SU-DHL-6 (cell line): ENCODE measurements around the gene RHOBTB3.

Source experiments
- H2AFZ ChIP-seq: fragments of 200-600 bp; sonication (generic); 2 replicates; pipeline ENCODE4 v1.6.1; 2014; ENCODE audit warnings: low read depth, mild to moderate bottlenecking, moderate library complexity, mixed read lengths, antibody characterized with exemption, low read length; ENCODE audit not compliant: severe bottlenecking
- H3F3A ChIP-seq: fragments of 200-600 bp; shearing (Covaris generic); 2 replicates; pipeline ENCODE4 v1.6.0; 2016; ENCODE audit warnings: antibody characterized with exemption, mild to moderate bottlenecking; ENCODE audit not compliant: insufficient read depth
- H3K27ac ChIP-seq: fragments of 200-600 bp; sonication (generic); 2 replicates; pipeline ENCODE4 v1.5.1; 2016; ENCODE audit warnings: low read depth, mild to moderate bottlenecking, low read length, moderate library complexity, mixed read lengths
- H3K27me3 ChIP-seq: fragments of 200-600 bp; sonication (generic), shearing (Covaris generic); 2 replicates; pipeline ENCODE4 v1.6.0; 2014; ENCODE audit warnings: mild to moderate bottlenecking, low read length
- H3K36me3 ChIP-seq: fragments of 200-600 bp; sonication (generic); 2 replicates; pipeline ENCODE4 v1.6.1; 2014; ENCODE audit warnings: mild to moderate bottlenecking, low read length, mixed read lengths
- H3K4me2 ChIP-seq: fragments of 300-600, 200-600 bp; shearing (Covaris generic), sonication (generic); 2 replicates; pipeline ENCODE4 v1.6.0; 2014; ENCODE audit warnings: low read length, low read depth, mild to moderate bottlenecking; ENCODE audit not compliant: poor library complexity, severe bottlenecking
- H3K4me3 ChIP-seq: fragments of 200-600 bp; sonication (generic); 2 replicates; pipeline ENCODE4 v1.5.1; 2014; ENCODE audit warnings: antibody characterized with exemption, low read length, mild to moderate bottlenecking, mixed read lengths; ENCODE audit not compliant: insufficient read depth, poor library complexity, severe bottlenecking
- H3K79me2 ChIP-seq: fragments of 200-600 bp; sonication (generic); 2 replicates; pipeline ENCODE4 v1.6.1; 2014; ENCODE audit warnings: mild to moderate bottlenecking, low read length, moderate library complexity; ENCODE audit not compliant: insufficient read depth
- H3K9ac ChIP-seq: fragments of 200-600 bp; sonication (generic); 2 replicates; pipeline ENCODE4 v1.7.0; 2014; ENCODE audit warnings: mild to moderate bottlenecking, low read length
- H3K9me2 ChIP-seq: fragments of 200-600 bp; sonication (generic); replicated peaks from 2 replicates; pipeline ENCODE4 v1.6.1; 2014; ENCODE audit warnings: low read length; ENCODE audit not compliant: insufficient read depth
- H3K9me3 ChIP-seq: fragments of 200-600 bp; sonication (generic); 2 replicates; pipeline ENCODE4 v1.6.1; 2014; ENCODE audit warnings: low read length, mixed read lengths; ENCODE audit not compliant: insufficient read depth
- H4K20me1 ChIP-seq: fragments of 200-600 bp; sonication (generic); 2 replicates; pipeline ENCODE4 v1.6.1; 2014; ENCODE audit warnings: low read depth, mild to moderate bottlenecking, antibody characterized with exemption, low read length, moderate library complexity, mixed read lengths
- CTCF ChIP-seq: fragments of 200-600 bp; sonication (generic); IDR thresholded peaks from one replicate; pipeline ENCODE4 v1.5.1; 2017; ENCODE audit warnings: antibody characterized with exemption, mild to moderate bottlenecking, low read length, moderate library complexity; ENCODE audit not compliant: insufficient read depth, poor library complexity, severe bottlenecking
- EZH2phosphoT487 ChIP-seq: fragments of 200-600 bp; sonication (generic), shearing (Covaris generic); conservative IDR thresholded peaks from 2 replicates; pipeline ENCODE4 v1.6.1; 2018; ENCODE audit warnings: mild to moderate bottlenecking, antibody characterized with exemption, low read length, moderate library complexity, mixed read lengths

The RHOBTB3 gene

DNA sequence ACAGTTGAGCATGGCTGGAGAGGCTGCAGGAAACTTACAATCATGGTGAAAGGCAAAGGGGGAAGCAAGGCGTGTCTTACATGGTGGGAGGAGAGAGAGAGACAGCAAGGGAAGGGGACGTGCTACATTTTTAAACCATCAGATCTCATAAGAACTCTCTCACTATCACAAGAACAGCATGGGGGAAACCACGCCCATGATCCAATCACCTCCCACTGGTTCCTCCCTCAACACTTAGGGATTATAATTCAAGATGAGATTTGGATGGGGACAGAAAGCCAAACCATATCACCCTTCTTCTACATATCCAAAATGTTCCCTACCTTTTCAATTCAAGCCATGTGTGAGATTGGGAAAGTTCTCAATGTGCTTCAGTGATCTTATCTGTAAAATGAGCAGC lies 114.3 kb downstream of the RHOBTB3 start:
- Histone ChIP-seq H3K9me3 (no peaks in the 10 kb centered on the region), H3K79me2 (no peaks in the 10 kb centered on the region), H3K9me2 (no peaks in the 10 kb centered on the region), H3K9ac (no peak overlapping the region), H3K27me3 (no peaks in the 10 kb centered on the region), H4K20me1 (no peaks in the 10 kb centered on the region), H3F3A (no peaks in the 10 kb centered on the region), H3K4me2 (no peak overlapping the region), H3K27ac (no peak overlapping the region), H3K4me3 (no peak overlapping the region), H2AFZ (no peak overlapping the region), H3K36me3 (no peaks in the 10 kb centered on the region)
- TF ChIP-seq CTCF = no peak
- TF ChIP-seq EZH2phosphoT487 = no peak
